ENCODE measurements around the gene MEAF6. TPM values are rescaled to one million over a fixed set of nuclear protein-coding genes. Genes with fewer than 3 reads are reported as not detected.

MEAF6 gene
- total RNA-seq, 1 donor from 2014 or later: 83.4 TPM

DNA sequence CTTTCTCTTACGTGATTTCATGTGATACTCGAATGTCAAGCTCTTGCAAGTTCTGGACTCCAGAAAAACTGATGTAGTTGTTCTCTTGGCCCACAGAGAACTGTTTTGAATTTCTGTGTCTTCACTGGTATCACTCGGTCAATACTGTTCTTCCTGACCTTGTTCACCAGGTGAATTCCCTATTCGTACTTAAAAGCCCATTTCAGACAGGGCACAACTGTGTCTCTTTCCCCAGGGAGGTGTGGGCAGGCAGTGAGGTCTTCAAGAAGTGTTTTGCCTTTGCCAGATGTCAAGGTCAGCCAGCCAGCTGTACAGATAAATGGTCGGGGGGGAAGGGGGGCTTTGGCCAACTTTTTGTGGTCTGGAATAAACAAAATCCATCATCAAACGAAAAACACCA, 67.7 kb downstream of the MEAF6 start:
- DNase-seq (ENCODE audit: extremely low read depth, low read depth, low spot score): no peak

GRCh38 chr1:37442644-37443043, 71.9 kb downstream of the MEAF6 start:
- no peak for DNase-seq (ENCODE audit: extremely low read depth, low read depth, low spot score)

Other genes starting within 250 kb of the MEAF6 start
- 7.2 and 23.0 TPM in 2 replicates for gene ZC3H12A, start 40.2 kb downstream of the MEAF6 start, total RNA-seq
- gene SNIP1, start 39.5 kb upstream of the MEAF6 start, total RNA-seq: 6.7 and 25.6 TPM in 2 replicates
- gene DNALI1, start 42.2 kb upstream of the MEAF6 start, total RNA-seq: 3.8 and 4.7 TPM in 2 replicates
- gene GNL2, start 81.2 kb upstream of the MEAF6 start, total RNA-seq: 40.6 and 55.2 TPM in 2 replicates
- not detected in 2 replicates for gene RSPO1, start 120.1 kb upstream of the MEAF6 start, total RNA-seq
- gene CDCA8, start 177.8 kb upstream of the MEAF6 start, total RNA-seq: 4.2 and 12.0 TPM in 2 replicates

Measured in glomerular endothelial cell (primary cell).